Measurements from ENCODE around the gene FAM240A. TPM values are rescaled to one million over a fixed set of nuclear protein-coding genes. Genes with fewer than 3 reads are reported as not detected.
A peak's percentile ranks its signal among the peaks of the same experiment; 100 is the strongest.

The FAM240A gene
- total RNA-seq, 1 experiment from 2014 or later, result not detected

DNA sequence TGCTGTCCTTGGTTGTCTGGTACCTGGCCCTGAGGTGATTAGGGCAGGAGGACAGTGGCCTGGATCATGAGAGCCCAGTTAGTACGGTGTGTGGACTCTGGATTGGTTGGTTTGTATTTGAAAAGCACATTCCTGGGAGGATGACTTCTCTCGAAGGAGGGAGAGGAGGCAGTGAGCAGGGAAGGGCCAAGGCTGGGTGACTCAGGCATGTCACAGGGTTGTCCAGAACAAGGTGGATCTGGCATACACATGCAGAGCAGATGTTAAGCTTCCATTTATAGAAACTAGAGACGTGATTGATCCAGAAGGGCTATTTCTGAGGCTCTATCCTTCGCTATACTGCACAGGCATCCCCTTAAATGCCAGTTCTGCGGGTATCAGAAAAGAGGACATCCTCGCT is 34.4 kb downstream of the FAM240A start:
- Histone ChIP-seq H3K4me3 (replicated peaks in 1 of 2; ENCODE audit: low read depth in 1 of 2, low read length in 2 of 2) (no peak overlapping the region), H3K9me2 (ENCODE audit: insufficient read depth) (no peaks in the 10 kb centered on the region), H3K9me3 (ENCODE audit: control insufficient read depth in 1 of 2, insufficient read depth in 1 of 2, low read depth in 1 of 2, low read length in 2 of 2) (no peaks in the 10 kb centered on the region; a peak in 1 of 4 replicates), H3K36me3 (ENCODE audit: control insufficient read depth in 1 of 2, insufficient read depth in 2 of 2, low read length in 2 of 2) (no peaks in the 10 kb centered on the region), H4K20me1 (ENCODE audit: insufficient read depth) (no peaks in the 10 kb centered on the region), H3K4me1 (ENCODE audit: control insufficient read depth in 1 of 2, insufficient read depth in 2 of 2, low read length in 2 of 2) (no peaks in the 10 kb centered on the region; a peak in 1 of 4 replicates), H2AFZ (ENCODE audit: low read depth, low read length, poor library complexity, severe bottlenecking) (no peak overlapping the region), H3K27me3 (ENCODE audit: insufficient read depth, low read length) (no peaks in the 10 kb centered on the region), H3K27ac (ENCODE audit: low read depth, low read length) (no peak overlapping the region), H3K9ac (ENCODE audit: low read length) (no peak overlapping the region), H3K4me2 (ENCODE audit: low read length) (no peak overlapping the region), H3K79me2 (ENCODE audit: insufficient read depth, low read length) (no peaks in the 10 kb centered on the region)
- intact Hi-C loops (cut with micrococcal nuclease), result no loop called here
- ATAC-seq (peak; percentile 20; the same call in 1 of the 2 replicates), DNase-seq (ENCODE audit: low read depth, low spot score) (no peak)
- BruUV-seq (replicated peaks), result no TSS peak
- ChIA-PET RAD21 (ENCODE audit: low non-redundant PET in 1 of 2, low total read pairs in 2 of 2, uncharacterized antibody in 2 of 2, unreplicated experiment in 2 of 2) (no interaction called here), POLR2A (no interaction called here), CTCF (no interaction called here)
- TF ChIP-seq JUND (IDR thresholded peaks at IDR 0.05) (no peak), SP1 (IDR thresholded peaks at IDR 0.05; ENCODE audit: low read depth) (no peak), REST (IDR thresholded peaks at IDR 0.05; ENCODE audit: low read depth) (no peak), ZFX (IDR thresholded peaks at IDR 0.05) (no peak)

GRCh38 chr3:46648096-46648495 is 35.8 kb downstream of the FAM240A start:
- no peak for ATAC-seq
- BruUV-seq (replicated peaks), result no TSS peak
- DNase-seq (ENCODE audit: low read depth, low spot score), result no peak
- Histone ChIP-seq H3K9me3 (ENCODE audit: control insufficient read depth in 1 of 2, insufficient read depth in 1 of 2, low read depth in 1 of 2, low read length in 2 of 2) (no peaks in the 10 kb centered on the region; a peak in 1 of 4 replicates), H3K79me2 (ENCODE audit: insufficient read depth, low read length) (no peaks in the 10 kb centered on the region), H4K20me1 (ENCODE audit: insufficient read depth) (no peaks in the 10 kb centered on the region), H2AFZ (ENCODE audit: low read depth, low read length, poor library complexity, severe bottlenecking) (no peak overlapping the region), H3K9me2 (ENCODE audit: insufficient read depth) (no peaks in the 10 kb centered on the region), H3K27me3 (ENCODE audit: insufficient read depth, low read length) (no peaks in the 10 kb centered on the region), H3K4me3 (replicated peaks in 1 of 2; ENCODE audit: low read depth in 1 of 2, low read length in 2 of 2) (no peak overlapping the region), H3K9ac (ENCODE audit: low read length) (no peak overlapping the region), H3K4me1 (ENCODE audit: control insufficient read depth in 1 of 2, insufficient read depth in 2 of 2, low read length in 2 of 2) (no peaks in the 10 kb centered on the region; a peak in 1 of 4 replicates), H3K4me2 (ENCODE audit: low read length) (no peak overlapping the region), H3K27ac (ENCODE audit: low read depth, low read length) (no peak overlapping the region), H3K36me3 (ENCODE audit: control insufficient read depth in 1 of 2, insufficient read depth in 2 of 2, low read length in 2 of 2) (no peaks in the 10 kb centered on the region)
- RAD21 ChIA-PET (ENCODE audit: low non-redundant PET in 1 of 2, low total read pairs in 2 of 2, uncharacterized antibody in 2 of 2, unreplicated experiment in 2 of 2), result no interaction called here
- CTCF ChIA-PET, result no interaction called here
- POLR2A ChIA-PET, result no interaction called here
- intact Hi-C loops (cut with micrococcal nuclease), result no loop called here
- TF ChIP-seq POLR2A (IDR thresholded peaks at IDR 0.05; ENCODE audit: borderline replicate concordance, extremely low read depth, insufficient read depth, insufficient read length) (no peak), ATF3 (IDR thresholded peaks at IDR 0.05) (no peak), SIN3A (IDR thresholded peaks at IDR 0.05; ENCODE audit: low read depth) (no peak), JUND (IDR thresholded peaks at IDR 0.05) (no peak), FOSL1 (IDR thresholded peaks at IDR 0.05; ENCODE audit: low read depth) (no peak), CEBPB (IDR thresholded peaks at IDR 0.05; ENCODE audit: low read depth) (no peak), SRF (IDR thresholded peaks at IDR 0.05; ENCODE audit: low read depth) (no peak), POLR2AphosphoS5 (IDR thresholded peaks at IDR 0.05; ENCODE audit: low read depth, low read length) (no peak), ZFX (IDR thresholded peaks at IDR 0.05) (no peak), REST (IDR thresholded peaks at IDR 0.05; ENCODE audit: low read depth) (no peak)
- TF ChIP-seq, protein P1, sequence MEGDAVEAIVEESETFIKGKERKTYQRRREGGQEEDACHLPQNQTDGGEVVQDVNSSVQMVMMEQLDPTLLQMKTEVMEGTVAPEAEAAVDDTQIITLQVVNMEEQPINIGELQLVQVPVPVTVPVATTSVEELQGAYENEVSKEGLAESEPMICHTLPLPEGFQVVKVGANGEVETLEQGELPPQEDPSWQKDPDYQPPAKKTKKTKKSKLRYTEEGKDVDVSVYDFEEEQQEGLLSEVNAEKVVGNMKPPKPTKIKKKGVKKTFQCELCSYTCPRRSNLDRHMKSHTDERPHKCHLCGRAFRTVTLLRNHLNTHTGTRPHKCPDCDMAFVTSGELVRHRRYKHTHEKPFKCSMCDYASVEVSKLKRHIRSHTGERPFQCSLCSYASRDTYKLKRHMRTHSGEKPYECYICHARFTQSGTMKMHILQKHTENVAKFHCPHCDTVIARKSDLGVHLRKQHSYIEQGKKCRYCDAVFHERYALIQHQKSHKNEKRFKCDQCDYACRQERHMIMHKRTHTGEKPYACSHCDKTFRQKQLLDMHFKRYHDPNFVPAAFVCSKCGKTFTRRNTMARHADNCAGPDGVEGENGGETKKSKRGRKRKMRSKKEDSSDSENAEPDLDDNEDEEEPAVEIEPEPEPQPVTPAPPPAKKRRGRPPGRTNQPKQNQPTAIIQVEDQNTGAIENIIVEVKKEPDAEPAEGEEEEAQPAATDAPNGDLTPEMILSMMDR (IDR thresholded peaks at IDR 0.05 in 2 of 3, conservative IDR thresholded peaks at IDR 0.05 in 1 of 3; ENCODE audit: borderline replicate concordance in 1 of 3, insufficient read depth in 1 of 3, low read depth in 2 of 3, low read length in 2 of 3), result no peak
